Subcutaneous adipose tissue (tissue), 4 donors: ENCODE results near the gene TATDN2. TPM values are rescaled to one million over a fixed set of nuclear protein-coding genes. Genes with fewer than 3 reads are reported as not detected.

ENCODE experiments used
- CTCF ChIP-seq: fragments of 450-650 bp; IDR thresholded peaks from one replicate; pipeline ENCODE4 v1.5.1; 2016; ENCODE audit warnings: low read depth, mild to moderate bottlenecking, control low read depth, antibody characterized with exemption, moderate library complexity
- total RNA-seq, 4 donors: library from RNA; depleted of rRNA; stranded (reverse); fragments of >200 nt; gene quantifications; one replicate each; pipeline ENCODE4 v1.1.0, GENCODE V29; 2016

TATDN2 gene
- total RNA-seq, 4 donors from 2014 or later = 11.9 to 21.9 (median 18.1) TPM

GRCh38 chr3:10308678-10309077, 60.4 kb downstream of the TATDN2 start:
- TF ChIP-seq CTCF = no peak

- no peak for TF ChIP-seq CTCF
Observed at GRCh38 chr3:10309736-10310135, 61.5 kb downstream of the TATDN2 start.

- TF ChIP-seq CTCF = no peak
Observed at GRCh38 chr3:10310578-10310977, 62.3 kb downstream of the TATDN2 start.

GRCh38 chr3:10311710-10312109, 63.5 kb downstream of the TATDN2 start:
- TF ChIP-seq CTCF = no peak

GRCh38 chr3:10312391-10312790, 64.1 kb downstream of the TATDN2 start:
- no peak for TF ChIP-seq CTCF

GRCh38 chr3:10312861-10313260, 64.6 kb downstream of the TATDN2 start:
- TF ChIP-seq CTCF = no peak

- no peak for TF ChIP-seq CTCF
Observed at GRCh38 chr3:10315101-10315500, 66.8 kb downstream of the TATDN2 start.
